GM21619 (cell line): ENCODE measurements around the gene CCR5AS.
"Not testable (repeated sequence)": the region's sequence is repeated elsewhere in the genome, so short reads cannot be mapped to it uniquely, and the experiment has no call there.

ENCODE experiments used
- ATAC-seq: cut with Tn5 transposase; IDR thresholded peaks from one replicate; pipeline ENCODE4 v1.9.1; 2021; ENCODE audit not compliant: unreplicated experiment

Gene CCR5AS

GRCh38 chr3:46429671-46430070, 22.8 kb upstream of the CCR5AS start:
- no peak for ATAC-seq

GRCh38 chr3:46429250-46429649, 22.4 kb upstream of the CCR5AS start:
- no peak for ATAC-seq

- ATAC-seq: no peak
Observed at GRCh38 chr3:46427916-46428833, 21.3 kb upstream of the CCR5AS start.

GRCh38 chr3:46427404-46427803, 20.5 kb upstream of the CCR5AS start:
- ATAC-seq: not testable (repeated sequence)

GRCh38 chr3:46426476-46426875, 19.6 kb upstream of the CCR5AS start:
- not testable (repeated sequence) for ATAC-seq

GRCh38 chr3:46423588-46423987, 16.7 kb upstream of the CCR5AS start:
- ATAC-seq: no peak

GRCh38 chr3:46422617-46423016, 15.8 kb upstream of the CCR5AS start:
- ATAC-seq: no peak

GRCh38 chr3:46420931-46421330, 14.1 kb upstream of the CCR5AS start:
- no peak for ATAC-seq

GRCh38 chr3:46419816-46420215, 12.9 kb upstream of the CCR5AS start:
- ATAC-seq: no peak

GRCh38 chr3:46417841-46418611, 11.2 kb upstream of the CCR5AS start:
- no peak for ATAC-seq

- no peak for ATAC-seq
Observed at GRCh38 chr3:46416811-46417510, 10.1 kb upstream of the CCR5AS start.

GRCh38 chr3:46416125-46416810, 9.4 kb upstream of the CCR5AS start:
- ATAC-seq: no peak

GRCh38 chr3:46414739-46415138, 7.9 kb upstream of the CCR5AS start:
- no peak for ATAC-seq

- no peak for ATAC-seq
Observed at GRCh38 chr3:46413951-46414350, 7.1 kb upstream of the CCR5AS start.

GRCh38 chr3:46412786-46413298, 6.0 kb upstream of the CCR5AS start:
- no peak for ATAC-seq

- no peak for ATAC-seq
Observed at GRCh38 chr3:46411271-46411670, 4.4 kb upstream of the CCR5AS start.

GRCh38 chr3:46410669-46411068, 3.8 kb upstream of the CCR5AS start:
- ATAC-seq: no peak

GRCh38 chr3:46409739-46410489, 3.0 kb upstream of the CCR5AS start:
- no peak for ATAC-seq

- ATAC-seq: no peak
Observed at GRCh38 chr3:46408853-46409252, 2.0 kb upstream of the CCR5AS start.

- ATAC-seq: no peak
Observed at GRCh38 chr3:46407970-46408369, 1.1 kb upstream of the CCR5AS start.
